ENCODE measurements around the gene CHL1.

Gene CHL1

DNA sequence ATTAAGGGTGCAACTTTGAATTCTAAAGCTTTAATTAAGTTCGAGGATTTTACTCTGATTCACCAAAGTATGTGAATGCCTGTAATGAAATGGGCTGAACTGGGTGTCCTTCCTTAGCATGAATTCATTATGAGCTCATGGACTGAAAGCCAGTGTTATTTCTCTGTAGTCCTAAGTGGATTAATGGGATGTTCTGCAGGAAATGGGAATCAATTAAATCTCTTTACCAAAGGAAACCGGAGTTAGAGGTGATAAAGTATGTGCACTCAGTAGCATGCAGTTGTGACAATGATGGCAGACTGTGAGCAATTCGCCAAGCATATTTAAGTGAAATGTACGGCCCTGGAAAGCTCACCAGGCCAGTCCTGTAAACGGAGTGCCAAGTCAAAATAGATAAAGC, 138.7 kb downstream of the CHL1 start:
- no peak for DNase-seq (ENCODE audit: extremely low read depth, low read depth)
- TF ChIP-seq, protein P1, sequence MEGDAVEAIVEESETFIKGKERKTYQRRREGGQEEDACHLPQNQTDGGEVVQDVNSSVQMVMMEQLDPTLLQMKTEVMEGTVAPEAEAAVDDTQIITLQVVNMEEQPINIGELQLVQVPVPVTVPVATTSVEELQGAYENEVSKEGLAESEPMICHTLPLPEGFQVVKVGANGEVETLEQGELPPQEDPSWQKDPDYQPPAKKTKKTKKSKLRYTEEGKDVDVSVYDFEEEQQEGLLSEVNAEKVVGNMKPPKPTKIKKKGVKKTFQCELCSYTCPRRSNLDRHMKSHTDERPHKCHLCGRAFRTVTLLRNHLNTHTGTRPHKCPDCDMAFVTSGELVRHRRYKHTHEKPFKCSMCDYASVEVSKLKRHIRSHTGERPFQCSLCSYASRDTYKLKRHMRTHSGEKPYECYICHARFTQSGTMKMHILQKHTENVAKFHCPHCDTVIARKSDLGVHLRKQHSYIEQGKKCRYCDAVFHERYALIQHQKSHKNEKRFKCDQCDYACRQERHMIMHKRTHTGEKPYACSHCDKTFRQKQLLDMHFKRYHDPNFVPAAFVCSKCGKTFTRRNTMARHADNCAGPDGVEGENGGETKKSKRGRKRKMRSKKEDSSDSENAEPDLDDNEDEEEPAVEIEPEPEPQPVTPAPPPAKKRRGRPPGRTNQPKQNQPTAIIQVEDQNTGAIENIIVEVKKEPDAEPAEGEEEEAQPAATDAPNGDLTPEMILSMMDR (IDR thresholded peaks at IDR 0.05; ENCODE audit: low read depth, low read length): no peak

DNA sequence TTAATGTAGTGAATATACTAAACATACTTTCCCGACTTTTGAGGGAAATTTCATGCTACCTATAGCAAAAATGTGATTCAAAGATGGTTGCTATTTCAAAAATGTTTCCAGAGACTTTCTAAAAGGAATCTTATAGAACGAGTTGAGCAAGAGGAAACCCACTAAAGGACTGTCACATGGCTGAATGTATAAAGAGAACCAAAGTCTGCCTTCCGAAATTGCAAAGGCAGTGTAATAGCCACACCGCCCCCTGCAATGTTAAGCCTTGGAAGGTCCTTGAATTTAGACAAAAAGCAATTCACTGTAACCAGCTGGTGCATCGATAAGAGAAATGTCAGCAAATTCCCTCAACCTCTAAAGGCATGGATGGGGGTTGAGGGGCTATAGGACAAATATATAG, 142.8 kb downstream of the CHL1 start:
- no peak for DNase-seq (ENCODE audit: extremely low read depth, low read depth)
- TF ChIP-seq, protein P1 (IDR thresholded peaks at IDR 0.05; ENCODE audit: low read depth, low read length): no peak

- DNase-seq (ENCODE audit: extremely low read depth, low read depth): no peak
- TF ChIP-seq, protein P1 (IDR thresholded peaks at IDR 0.05; ENCODE audit: low read depth, low read length): no peak
Measured at GRCh38 chr3:341998-342397, 145.4 kb downstream of the CHL1 start.

GRCh38 chr3:346186-346585, 149.6 kb downstream of the CHL1 start:
- DNase-seq (ENCODE audit: extremely low read depth, low read depth): no peak

DNA sequence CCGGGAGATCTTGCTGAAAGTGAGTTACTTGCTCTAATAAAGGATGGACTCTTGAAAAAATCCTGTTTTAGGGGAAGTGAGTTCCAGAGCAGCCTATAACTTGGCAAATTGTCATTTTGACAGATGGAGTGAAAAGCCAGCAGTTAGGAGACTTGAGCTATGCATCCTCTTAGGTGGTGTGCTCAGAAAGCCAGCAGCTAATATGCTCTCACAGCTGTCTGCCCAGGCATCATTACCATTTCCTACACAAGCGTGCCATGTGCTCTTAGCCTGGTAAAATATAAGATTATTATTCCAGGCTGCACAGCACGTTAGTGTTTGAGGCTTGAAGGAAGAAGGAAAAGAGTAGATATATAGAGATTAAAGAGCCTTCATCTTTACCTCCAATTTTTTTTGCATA, 151.0 kb downstream of the CHL1 start:
- TF ChIP-seq, protein P1 (IDR thresholded peaks at IDR 0.05; ENCODE audit: low read depth, low read length): no peak
- no peak for DNase-seq (ENCODE audit: extremely low read depth, low read depth)

More at GRCh38 chr3:346186-346585, 149.6 kb downstream of the CHL1 start:
- TF ChIP-seq, protein P1 (IDR thresholded peaks at IDR 0.05; ENCODE audit: low read depth, low read length): no peak

GRCh38 chr3:350871-351371, 154.4 kb downstream of the CHL1 start:
- no peak for DNase-seq (ENCODE audit: extremely low read depth, low read depth)
- TF ChIP-seq, protein P1 (IDR thresholded peaks at IDR 0.05; ENCODE audit: low read depth, low read length): no peak

DNA sequence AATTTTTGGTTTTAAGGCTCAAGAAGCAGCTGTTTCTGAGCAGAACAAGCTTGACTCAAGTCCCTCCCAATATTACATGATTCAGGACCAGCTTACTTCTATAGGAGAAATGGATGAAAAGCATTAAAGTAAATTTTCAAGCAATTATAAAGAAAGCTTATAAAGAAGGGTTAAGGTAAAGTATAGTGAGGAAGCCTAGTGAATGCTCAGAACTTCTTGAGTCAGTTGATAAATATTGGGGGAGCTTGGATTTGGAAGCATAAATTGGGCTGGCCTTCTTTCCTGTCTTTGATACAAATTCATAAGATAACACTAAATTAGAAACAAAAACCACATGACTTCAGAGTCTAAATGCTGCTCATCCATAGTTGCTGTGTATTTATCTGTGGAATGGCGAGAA, 156.0 kb downstream of the CHL1 start:
- TF ChIP-seq, protein P1 (IDR thresholded peaks at IDR 0.05; ENCODE audit: low read depth, low read length): no peak
- no peak for DNase-seq (ENCODE audit: extremely low read depth, low read depth)

Measured in AG09319 (cell line).